Measurements from ENCODE around the gene LCN15.

LCN15 gene

DNA sequence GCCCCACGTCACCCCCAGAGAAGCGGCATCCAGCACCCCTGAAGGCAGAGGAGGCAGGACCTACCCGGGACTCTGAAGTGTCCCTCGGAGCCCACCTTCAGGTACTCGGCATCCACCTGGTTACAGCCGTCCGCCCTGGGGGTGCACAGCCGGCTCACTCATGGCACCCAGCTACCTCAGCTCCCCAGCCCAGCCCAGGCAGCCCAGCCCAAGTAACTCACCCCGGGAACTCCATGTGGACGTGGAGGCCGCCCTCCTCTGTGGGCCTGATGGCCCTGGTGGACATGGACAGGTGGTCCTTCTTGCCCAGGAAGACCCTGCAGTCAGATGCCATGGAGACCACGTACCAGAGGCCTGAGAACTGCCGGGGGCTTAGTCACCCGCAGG is 676 bp downstream of the LCN15 start:
- H2AK5ac ChIP-seq (ENCODE audit: low read length, severe bottlenecking), result no peak overlapping the region
- H4K8ac ChIP-seq (ENCODE audit: low read length), result no peak overlapping the region
- 95% methylated on average over 14 of the region's 14 CpGs for WGBS
- H3K23ac ChIP-seq (ENCODE audit: low read length in 2 of 2), result no peak overlapping the region
- H3K4me3 ChIP-seq (ENCODE audit: insufficient read depth in 1 of 2, low read depth in 1 of 2, low read length in 2 of 2), result no peak overlapping the region
- no peaks in the 10 kb centered on the region for H3K9me3 ChIP-seq (ENCODE audit: control insufficient read depth, low read length)
- no peak overlapping the region for H3K14ac ChIP-seq (ENCODE audit: low read length in 2 of 2)
- H2BK120ac ChIP-seq (ENCODE audit: low read depth, low read length), result no peak overlapping the region
- no peaks in the 10 kb centered on the region for H3K36me3 ChIP-seq (ENCODE audit: control insufficient read depth in 1 of 2, insufficient read depth in 2 of 2, low read depth in 1 of 2, low read length in 2 of 2)
- no peak overlapping the region for H3K18ac ChIP-seq (ENCODE audit: low read depth in 1 of 2, low read length in 2 of 2)
- no peak overlapping the region for H4K91ac ChIP-seq (ENCODE audit: low read length)
- H3K27me3 ChIP-seq (ENCODE audit: control insufficient read depth in 1 of 2, insufficient read depth in 1 of 2, low read length in 2 of 2), result peaks cover 39 to 52% of the 10 kb centered on the region in 2 experiments
- no peak overlapping the region for H3K4ac ChIP-seq (ENCODE audit: low read depth in 1 of 2, low read length in 2 of 2)
- H3K4me1 ChIP-seq (ENCODE audit: control insufficient read depth, insufficient read depth, low read depth, low read length), result peaks cover 4% of the 10 kb centered on the region
- H2AFZ ChIP-seq (ENCODE audit: low read depth, low read length), result no peak overlapping the region
- H2BK12ac ChIP-seq (ENCODE audit: low read length in 2 of 2), result no peak overlapping the region
- no peak for DNase-seq
- no peaks in the 10 kb centered on the region for H3K79me1 ChIP-seq (replicated peaks; ENCODE audit: low read length, poor library complexity, severe bottlenecking)
- no peak overlapping the region for H2BK5ac ChIP-seq (ENCODE audit: low read depth, low read length, poor library complexity, severe bottlenecking)
- no peak overlapping the region for H3K9ac ChIP-seq (ENCODE audit: low read length)
- H3K27ac ChIP-seq (ENCODE audit: low read length, poor library complexity, severe bottlenecking), result no peak overlapping the region
- no peak overlapping the region for H2BK15ac ChIP-seq (ENCODE audit: low read depth, poor library complexity, severe bottlenecking)
- H3K4me2 ChIP-seq (ENCODE audit: low read length, poor library complexity, severe bottlenecking), result no peak overlapping the region

- H3K4me3 ChIP-seq (ENCODE audit: insufficient read depth in 1 of 2, low read depth in 1 of 2, low read length in 2 of 2), result no peak overlapping the region
- peaks cover 37 to 52% of the 10 kb centered on the region in 2 experiments for H3K27me3 ChIP-seq (ENCODE audit: control insufficient read depth in 1 of 2, insufficient read depth in 1 of 2, low read length in 2 of 2)
- no peaks in the 10 kb centered on the region for H3K9me3 ChIP-seq (ENCODE audit: control insufficient read depth, low read length)
- no peak overlapping the region for H3K4ac ChIP-seq (ENCODE audit: low read depth in 1 of 2, low read length in 2 of 2)
- H2BK15ac ChIP-seq (ENCODE audit: low read depth, poor library complexity, severe bottlenecking), result no peak overlapping the region
- 30% methylated on average over 23 of the region's 37 CpGs for WGBS
- no peak overlapping the region for H2BK5ac ChIP-seq (ENCODE audit: low read depth, low read length, poor library complexity, severe bottlenecking)
- H3K79me1 ChIP-seq (replicated peaks; ENCODE audit: low read length, poor library complexity, severe bottlenecking), result no peaks in the 10 kb centered on the region
- no peak overlapping the region for H4K91ac ChIP-seq (ENCODE audit: low read length)
- H3K4me2 ChIP-seq (ENCODE audit: low read length, poor library complexity, severe bottlenecking), result no peak overlapping the region
- no peak overlapping the region for H3K27ac ChIP-seq (ENCODE audit: low read length, poor library complexity, severe bottlenecking)
- H3K14ac ChIP-seq (ENCODE audit: low read length in 2 of 2), result no peak overlapping the region
- H4K8ac ChIP-seq (ENCODE audit: low read length), result peak overlapping the region; percentile 60
- H3K36me3 ChIP-seq (ENCODE audit: control insufficient read depth in 1 of 2, insufficient read depth in 2 of 2, low read depth in 1 of 2, low read length in 2 of 2), result no peaks in the 10 kb centered on the region
- H2BK12ac ChIP-seq (ENCODE audit: low read length in 2 of 2), result no peak overlapping the region
- H3K4me1 ChIP-seq (ENCODE audit: control insufficient read depth, insufficient read depth, low read depth, low read length), result peaks cover 7% of the 10 kb centered on the region
- H3K9ac ChIP-seq (ENCODE audit: low read length), result no peak overlapping the region
- no peak overlapping the region for H2AK5ac ChIP-seq (ENCODE audit: low read length, severe bottlenecking)
- no peak overlapping the region for H2AFZ ChIP-seq (ENCODE audit: low read depth, low read length)
- peak; percentile 31 for DNase-seq
- H3K23ac ChIP-seq (ENCODE audit: low read length in 2 of 2), result no peak overlapping the region
- no peak overlapping the region for H3K18ac ChIP-seq (ENCODE audit: low read depth in 1 of 2, low read length in 2 of 2)
- H2BK120ac ChIP-seq (ENCODE audit: low read depth, low read length), result no peak overlapping the region
These were observed 1.2 kb downstream of the LCN15 start for GRCh38 chr9:136762915-136763648.

- Histone ChIP-seq H2AFZ (ENCODE audit: low read depth, low read length) (no peak overlapping the region), H3K4ac (ENCODE audit: low read depth in 1 of 2, low read length in 2 of 2) (no peak overlapping the region), H3K4me1 (ENCODE audit: control insufficient read depth, insufficient read depth, low read depth, low read length) (peaks cover 7% of the 10 kb centered on the region), H2BK15ac (ENCODE audit: low read depth, poor library complexity, severe bottlenecking) (no peak overlapping the region), H3K27me3 (ENCODE audit: control insufficient read depth in 1 of 2, insufficient read depth in 1 of 2, low read length in 2 of 2) (peaks cover 29 to 49% of the 10 kb centered on the region in 2 experiments), H3K4me3 (ENCODE audit: insufficient read depth in 1 of 2, low read depth in 1 of 2, low read length in 2 of 2) (no peak overlapping the region), H2BK12ac (ENCODE audit: low read length in 2 of 2) (no peak overlapping the region), H3K27ac (ENCODE audit: low read length, poor library complexity, severe bottlenecking) (no peak overlapping the region), H3K14ac (ENCODE audit: low read length in 2 of 2) (no peak overlapping the region), H3K9me3 (ENCODE audit: control insufficient read depth, low read length) (no peaks in the 10 kb centered on the region), H3K36me3 (ENCODE audit: control insufficient read depth in 1 of 2, insufficient read depth in 2 of 2, low read depth in 1 of 2, low read length in 2 of 2) (no peaks in the 10 kb centered on the region), H4K8ac (ENCODE audit: low read length) (no peak overlapping the region), H2BK120ac (ENCODE audit: low read depth, low read length) (no peak overlapping the region), H3K79me1 (replicated peaks; ENCODE audit: low read length, poor library complexity, severe bottlenecking) (no peaks in the 10 kb centered on the region), H3K23ac (ENCODE audit: low read length in 2 of 2) (no peak overlapping the region), H3K9ac (ENCODE audit: low read length) (no peak overlapping the region), H2BK5ac (ENCODE audit: low read depth, low read length, poor library complexity, severe bottlenecking) (no peak overlapping the region), H3K18ac (ENCODE audit: low read depth in 1 of 2, low read length in 2 of 2) (no peak overlapping the region), H4K91ac (ENCODE audit: low read length) (no peak overlapping the region), H3K4me2 (ENCODE audit: low read length, poor library complexity, severe bottlenecking) (no peak overlapping the region), H2AK5ac (ENCODE audit: low read length, severe bottlenecking) (no peak overlapping the region)
- WGBS, result 89% methylated on average over 10 of the region's 17 CpGs
- no peak for DNase-seq
These were observed 2.1 kb downstream of the LCN15 start for GRCh38 chr9:136762221-136762691.

DNA sequence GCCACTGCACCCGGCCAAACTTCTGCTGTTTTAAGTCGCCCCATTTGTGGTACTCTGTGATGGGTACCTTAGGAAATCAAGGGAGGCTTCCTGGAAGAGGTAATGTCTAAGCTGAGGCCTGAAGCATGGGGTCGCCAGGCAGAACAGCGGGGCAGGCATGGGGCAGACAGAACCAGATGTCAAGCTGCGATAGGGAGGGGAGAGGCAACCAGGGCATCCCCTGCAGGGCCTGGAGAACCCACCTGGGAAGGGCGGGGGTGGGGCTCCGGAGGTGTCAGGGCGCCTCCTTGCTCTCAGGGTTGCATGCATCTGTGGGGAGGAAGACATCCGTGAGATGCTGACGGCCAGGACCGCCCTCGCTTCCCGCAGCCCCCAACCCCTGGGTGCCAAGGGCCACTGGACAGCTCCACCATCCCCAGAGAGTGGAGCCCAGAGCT is 2.8 kb downstream of the LCN15 start:
- Histone ChIP-seq H3K27ac (ENCODE audit: low read length, poor library complexity, severe bottlenecking) (no peak overlapping the region), H3K9me3 (ENCODE audit: control insufficient read depth, low read length) (no peaks in the 10 kb centered on the region), H2BK12ac (ENCODE audit: low read length in 2 of 2) (no peak overlapping the region), H3K14ac (ENCODE audit: low read length in 2 of 2) (no peak overlapping the region), H3K4ac (ENCODE audit: low read depth in 1 of 2, low read length in 2 of 2) (no peak overlapping the region), H2BK120ac (ENCODE audit: low read depth, low read length) (no peak overlapping the region), H3K4me3 (ENCODE audit: insufficient read depth in 1 of 2, low read depth in 1 of 2, low read length in 2 of 2) (no peak overlapping the region), H3K4me2 (ENCODE audit: low read length, poor library complexity, severe bottlenecking) (no peak overlapping the region), H3K27me3 (ENCODE audit: control insufficient read depth in 1 of 2, insufficient read depth in 1 of 2, low read length in 2 of 2) (peaks cover 28 to 46% of the 10 kb centered on the region in 2 experiments), H4K91ac (ENCODE audit: low read length) (no peak overlapping the region), H2AK5ac (ENCODE audit: low read length, severe bottlenecking) (no peak overlapping the region), H2BK15ac (ENCODE audit: low read depth, poor library complexity, severe bottlenecking) (no peak overlapping the region), H3K79me1 (replicated peaks; ENCODE audit: low read length, poor library complexity, severe bottlenecking) (no peaks in the 10 kb centered on the region), H3K36me3 (ENCODE audit: control insufficient read depth in 1 of 2, insufficient read depth in 2 of 2, low read depth in 1 of 2, low read length in 2 of 2) (no peaks in the 10 kb centered on the region), H3K4me1 (ENCODE audit: control insufficient read depth, insufficient read depth, low read depth, low read length) (peaks cover 7% of the 10 kb centered on the region), H3K18ac (ENCODE audit: low read depth in 1 of 2, low read length in 2 of 2) (no peak overlapping the region), H4K8ac (ENCODE audit: low read length) (no peak overlapping the region), H3K9ac (ENCODE audit: low read length) (no peak overlapping the region), H2BK5ac (ENCODE audit: low read depth, low read length, poor library complexity, severe bottlenecking) (no peak overlapping the region), H2AFZ (ENCODE audit: low read depth, low read length) (no peak overlapping the region), H3K23ac (ENCODE audit: low read length in 2 of 2) (no peak overlapping the region)
- 89% methylated on average over 13 of the region's 13 CpGs for WGBS
- no peak for DNase-seq

Measured in mesenchymal stem cell (in vitro differentiated cells and primary cell).